ENCODE results near the gene CTDSP2.
"Not testable (repeated sequence)": the region's sequence is repeated elsewhere in the genome, so short reads cannot be mapped to it uniquely, and the experiment has no call there.

CTDSP2 gene

GRCh38 chr12:57887631-57888408 is 41.3 kb upstream of the CTDSP2 start:
- Mint-ChIP-seq H3K36me3 (ENCODE audit: insufficient read depth) (no peaks in the 10 kb centered on the region), H3K4me3 (no peak overlapping the region), H3K9me3 (no peaks in the 10 kb centered on the region), H3K4me1 (no peaks in the 10 kb centered on the region), H3K27ac (ENCODE audit: low read depth) (no peak overlapping the region), H3K27me3 (no peaks in the 10 kb centered on the region)
- no peak for DNase-seq (ENCODE audit: low spot score in 2 of 2)
- ATAC-seq (replicated peaks; ENCODE audit: extremely low read depth, poor library complexity, severe bottlenecking) = no peak

GRCh38 chr12:57886964-57887363 is 40.4 kb upstream of the CTDSP2 start:
- H3K9me3 Mint-ChIP-seq; H3K4me3 Mint-ChIP-seq; DNase-seq (ENCODE audit: low spot score in 2 of 2); H3K4me1 Mint-ChIP-seq; ATAC-seq (replicated peaks; ENCODE audit: extremely low read depth, poor library complexity, severe bottlenecking); H3K36me3 Mint-ChIP-seq (ENCODE audit: insufficient read depth); H3K27me3 Mint-ChIP-seq; H3K27ac Mint-ChIP-seq (ENCODE audit: low read depth): not testable (repeated sequence)

- ATAC-seq (replicated peaks; ENCODE audit: extremely low read depth, poor library complexity, severe bottlenecking) = no peak
- H3K4me1 Mint-ChIP-seq = no peaks in the 10 kb centered on the region
- H3K27me3 Mint-ChIP-seq = no peaks in the 10 kb centered on the region
- no peak for DNase-seq (ENCODE audit: low spot score in 2 of 2)
- H3K36me3 Mint-ChIP-seq (ENCODE audit: insufficient read depth) = no peaks in the 10 kb centered on the region
- H3K27ac Mint-ChIP-seq (ENCODE audit: low read depth) = peak overlapping the region; percentile 43
- no peak overlapping the region for H3K4me3 Mint-ChIP-seq
- H3K9me3 Mint-ChIP-seq = no peaks in the 10 kb centered on the region
Measured at GRCh38 chr12:57886542-57886941, 40.0 kb upstream of the CTDSP2 start.

GRCh38 chr12:57885207-57885606 is 38.7 kb upstream of the CTDSP2 start:
- Mint-ChIP-seq H3K9me3 (no peaks in the 10 kb centered on the region), H3K27me3 (no peaks in the 10 kb centered on the region), H3K4me1 (no peaks in the 10 kb centered on the region), H3K36me3 (ENCODE audit: insufficient read depth) (no peaks in the 10 kb centered on the region), H3K4me3 (no peak overlapping the region), H3K27ac (ENCODE audit: low read depth) (no peak overlapping the region)
- ATAC-seq (replicated peaks; ENCODE audit: extremely low read depth, poor library complexity, severe bottlenecking) = no peak
- DNase-seq (ENCODE audit: low spot score in 2 of 2) = no peak

- Mint-ChIP-seq H3K27ac (ENCODE audit: low read depth) (no peak overlapping the region), H3K4me3 (no peak overlapping the region)
- DNase-seq (ENCODE audit: low spot score in 2 of 2) = no peak
Measured at GRCh38 chr12:57883700-57884099, 37.2 kb upstream of the CTDSP2 start.

GRCh38 chr12:57883057-57883456 is 36.5 kb upstream of the CTDSP2 start:
- Mint-ChIP-seq H3K9me3 (no peaks in the 10 kb centered on the region), H3K27ac (ENCODE audit: low read depth) (no peak overlapping the region)

More at GRCh38 chr12:57883700-57884099, 37.2 kb upstream of the CTDSP2 start:
- no peaks in the 10 kb centered on the region for H3K4me1 Mint-ChIP-seq
- H3K36me3 Mint-ChIP-seq (ENCODE audit: insufficient read depth) = no peaks in the 10 kb centered on the region
- ATAC-seq (replicated peaks; ENCODE audit: extremely low read depth, poor library complexity, severe bottlenecking) = no peak
- no peaks in the 10 kb centered on the region for H3K9me3 Mint-ChIP-seq
- no peaks in the 10 kb centered on the region for H3K27me3 Mint-ChIP-seq

GRCh38 chr12:57882575-57882974 is 36.0 kb upstream of the CTDSP2 start:
- Mint-ChIP-seq H3K4me1 (no peaks in the 10 kb centered on the region), H3K36me3 (ENCODE audit: insufficient read depth) (no peaks in the 10 kb centered on the region), H3K9me3 (no peaks in the 10 kb centered on the region), H3K4me3 (no peak overlapping the region), H3K27me3 (no peaks in the 10 kb centered on the region), H3K27ac (ENCODE audit: low read depth) (no peak overlapping the region)
- DNase-seq (ENCODE audit: low spot score in 2 of 2) (no peak), ATAC-seq (replicated peaks; ENCODE audit: extremely low read depth, poor library complexity, severe bottlenecking) (no peak)

More at GRCh38 chr12:57883057-57883456, 36.5 kb upstream of the CTDSP2 start:
- DNase-seq (ENCODE audit: low spot score in 2 of 2) = no peak
- no peaks in the 10 kb centered on the region for H3K36me3 Mint-ChIP-seq (ENCODE audit: insufficient read depth)
- no peaks in the 10 kb centered on the region for H3K4me1 Mint-ChIP-seq
- no peak for ATAC-seq (replicated peaks; ENCODE audit: extremely low read depth, poor library complexity, severe bottlenecking)
- no peak overlapping the region for H3K4me3 Mint-ChIP-seq
- no peaks in the 10 kb centered on the region for H3K27me3 Mint-ChIP-seq

GRCh38 chr12:57881475-57881874 is 34.9 kb upstream of the CTDSP2 start:
- DNase-seq (ENCODE audit: low spot score in 2 of 2) (no peak), ATAC-seq (replicated peaks; ENCODE audit: extremely low read depth, poor library complexity, severe bottlenecking) (no peak)
- no peaks in the 10 kb centered on the region for H3K36me3 Mint-ChIP-seq (ENCODE audit: insufficient read depth)
- no peak overlapping the region for H3K27ac Mint-ChIP-seq (ENCODE audit: low read depth)
- no peak overlapping the region for H3K4me3 Mint-ChIP-seq
- H3K9me3 Mint-ChIP-seq = no peaks in the 10 kb centered on the region
- no peaks in the 10 kb centered on the region for H3K27me3 Mint-ChIP-seq
- H3K4me1 Mint-ChIP-seq = no peaks in the 10 kb centered on the region

GRCh38 chr12:57881035-57881434 is 34.5 kb upstream of the CTDSP2 start:
- not testable (repeated sequence) for ATAC-seq (replicated peaks; ENCODE audit: extremely low read depth, poor library complexity, severe bottlenecking); H3K4me1 Mint-ChIP-seq; DNase-seq (ENCODE audit: low spot score in 2 of 2)

GRCh38 chr12:57877876-57878275 is 31.3 kb upstream of the CTDSP2 start:
- DNase-seq (ENCODE audit: low spot score in 2 of 2) = no peak
- Mint-ChIP-seq H3K36me3 (ENCODE audit: insufficient read depth) (no peaks in the 10 kb centered on the region), H3K9me3 (no peaks in the 10 kb centered on the region), H3K4me3 (no peak overlapping the region), H3K4me1 (no peaks in the 10 kb centered on the region), H3K27me3 (peaks cover 6% of the 10 kb centered on the region), H3K27ac (ENCODE audit: low read depth) (no peak overlapping the region)
- no peak for ATAC-seq (replicated peaks; ENCODE audit: extremely low read depth, poor library complexity, severe bottlenecking)

More at GRCh38 chr12:57881035-57881434, 34.5 kb upstream of the CTDSP2 start:
- not testable (repeated sequence) for H3K4me3 Mint-ChIP-seq; H3K36me3 Mint-ChIP-seq (ENCODE audit: insufficient read depth); H3K27me3 Mint-ChIP-seq; H3K9me3 Mint-ChIP-seq; H3K27ac Mint-ChIP-seq (ENCODE audit: low read depth)

GRCh38 chr12:57875753-57876547 is 29.4 kb upstream of the CTDSP2 start:
- Mint-ChIP-seq H3K27ac (ENCODE audit: low read depth) (no peak overlapping the region), H3K36me3 (ENCODE audit: insufficient read depth) (no peaks in the 10 kb centered on the region), H3K27me3 (peaks cover 6% of the 10 kb centered on the region), H3K4me1 (no peaks in the 10 kb centered on the region), H3K4me3 (no peak overlapping the region), H3K9me3 (no peaks in the 10 kb centered on the region)
- DNase-seq (ENCODE audit: low spot score in 2 of 2) (no peak), ATAC-seq (replicated peaks; ENCODE audit: extremely low read depth, poor library complexity, severe bottlenecking) (no peak)

- Mint-ChIP-seq H3K4me3 (no peak overlapping the region), H3K4me1 (no peaks in the 10 kb centered on the region), H3K9me3 (no peaks in the 10 kb centered on the region), H3K27me3 (peaks cover 8% of the 10 kb centered on the region), H3K27ac (ENCODE audit: low read depth) (no peak overlapping the region), H3K36me3 (ENCODE audit: insufficient read depth) (no peaks in the 10 kb centered on the region)
- ATAC-seq (replicated peaks; ENCODE audit: extremely low read depth, poor library complexity, severe bottlenecking) (no peak), DNase-seq (ENCODE audit: low spot score in 2 of 2) (no peak)
Measured at GRCh38 chr12:57874166-57875108, 27.9 kb upstream of the CTDSP2 start.
